K562 (cell line): ENCODE measurements around the gene ATP6V0D1.

Experiments
- EZH2 ChIP-seq: IDR thresholded peaks from 2 replicates; pipeline ENCODE4 v1.6.1; 2012; ENCODE audit warnings: low read depth, mild to moderate bottlenecking, inconsistent platforms, low read length, borderline replicate concordance
- TF ChIP-seq, protein P1 (sequence below), 3 experiments: IDR thresholded peaks in 2 of 3; conservative IDR thresholded peaks in 1 of 3; 2 replicates each; pipeline ENCODE4 v1.5.1; 2011 to 2012; ENCODE audit warnings: low read length in 3 of 3, mild to moderate bottlenecking in 3 of 3, control low read depth in 2 of 3, improper control_type of control experiment in 1 of 3, inconsistent platforms in 1 of 3, low read depth in 1 of 3, mixed read lengths in 1 of 3, moderate library complexity in 1 of 3; ENCODE audit not compliant: insufficient read depth in 2 of 3

DNA sequence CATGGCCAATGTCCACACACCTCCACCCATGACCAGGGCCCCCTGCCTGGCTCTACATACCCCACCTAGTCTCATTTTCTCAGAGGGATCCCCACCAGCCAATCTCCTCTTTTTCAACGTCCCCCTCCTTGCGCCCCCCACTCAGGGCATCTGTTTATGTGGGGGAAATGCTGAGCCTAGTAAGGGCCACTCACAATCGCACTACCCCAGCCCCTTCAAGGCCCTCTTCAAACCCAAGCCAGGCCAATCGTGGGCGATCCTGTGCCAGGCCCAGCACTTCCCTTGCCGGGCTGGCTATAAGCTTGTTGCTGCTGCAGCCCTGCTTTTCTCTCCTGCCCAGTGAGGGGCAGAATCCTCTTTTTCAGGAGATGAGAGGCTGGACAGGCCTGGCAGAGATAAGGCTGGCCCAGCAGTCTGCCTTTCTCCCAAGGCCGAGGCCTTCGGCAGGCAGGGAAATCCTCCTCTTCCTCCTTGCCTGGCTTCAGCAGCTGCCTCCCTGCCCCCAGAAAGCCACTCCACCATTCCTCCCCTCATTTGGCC lies 33.9 kb downstream of the ATP6V0D1 start:
- no peak for TF ChIP-seq EZH2
- TF ChIP-seq, protein P1, sequence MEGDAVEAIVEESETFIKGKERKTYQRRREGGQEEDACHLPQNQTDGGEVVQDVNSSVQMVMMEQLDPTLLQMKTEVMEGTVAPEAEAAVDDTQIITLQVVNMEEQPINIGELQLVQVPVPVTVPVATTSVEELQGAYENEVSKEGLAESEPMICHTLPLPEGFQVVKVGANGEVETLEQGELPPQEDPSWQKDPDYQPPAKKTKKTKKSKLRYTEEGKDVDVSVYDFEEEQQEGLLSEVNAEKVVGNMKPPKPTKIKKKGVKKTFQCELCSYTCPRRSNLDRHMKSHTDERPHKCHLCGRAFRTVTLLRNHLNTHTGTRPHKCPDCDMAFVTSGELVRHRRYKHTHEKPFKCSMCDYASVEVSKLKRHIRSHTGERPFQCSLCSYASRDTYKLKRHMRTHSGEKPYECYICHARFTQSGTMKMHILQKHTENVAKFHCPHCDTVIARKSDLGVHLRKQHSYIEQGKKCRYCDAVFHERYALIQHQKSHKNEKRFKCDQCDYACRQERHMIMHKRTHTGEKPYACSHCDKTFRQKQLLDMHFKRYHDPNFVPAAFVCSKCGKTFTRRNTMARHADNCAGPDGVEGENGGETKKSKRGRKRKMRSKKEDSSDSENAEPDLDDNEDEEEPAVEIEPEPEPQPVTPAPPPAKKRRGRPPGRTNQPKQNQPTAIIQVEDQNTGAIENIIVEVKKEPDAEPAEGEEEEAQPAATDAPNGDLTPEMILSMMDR (IDR thresholded peaks at IDR 0.05 in 2 of 3, conservative IDR thresholded peaks at IDR 0.05 in 1 of 3; ENCODE audit: insufficient read depth in 2 of 3, low read depth in 1 of 3, low read length in 3 of 3): no peak
